HG03139 (cell line): ENCODE results near the gene MYO9A.

Experiments used
- ATAC-seq: cut with Tn5 transposase; IDR thresholded peaks from one replicate; pipeline ENCODE4 v1.9.1; 2021; ENCODE audit not compliant: unreplicated experiment

Gene MYO9A

DNA sequence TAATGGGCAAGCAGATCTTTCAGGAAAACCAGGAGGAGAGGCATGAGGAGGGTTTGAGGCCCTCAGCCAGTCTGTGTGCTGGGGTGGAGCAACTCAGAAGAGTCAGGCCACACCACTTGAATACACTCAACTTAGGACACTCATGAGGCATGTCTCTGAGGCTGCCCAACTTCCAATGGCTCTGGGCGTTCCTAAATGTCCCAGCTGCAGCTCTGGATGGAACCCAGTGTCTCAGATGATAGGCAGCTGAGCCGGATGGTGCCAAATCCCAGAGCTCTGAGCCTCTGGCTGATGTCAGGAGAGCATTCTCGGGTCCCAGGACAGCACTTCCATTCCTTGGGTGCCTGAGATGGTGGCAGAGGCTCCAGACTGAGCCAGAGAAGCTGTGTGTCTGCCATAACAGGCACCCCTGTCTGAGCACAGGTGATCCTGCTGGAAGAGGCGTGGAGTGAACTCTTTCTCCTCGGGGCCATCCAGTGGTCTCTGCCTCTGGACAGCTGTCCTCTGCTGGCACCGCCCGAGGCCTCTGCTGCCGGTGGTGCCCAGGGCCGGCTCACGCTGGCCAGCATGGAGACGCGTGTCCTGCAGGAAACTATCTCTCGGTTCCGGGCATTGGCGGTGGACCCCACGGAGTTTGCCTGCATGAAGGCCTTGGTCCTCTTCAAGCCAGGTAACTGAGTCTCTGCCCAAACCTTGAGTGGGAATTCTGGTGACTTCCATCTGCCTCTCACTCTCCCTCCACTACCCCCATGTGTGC, 304.8 kb downstream of the MYO9A start:
- no peak for ATAC-seq

DNA sequence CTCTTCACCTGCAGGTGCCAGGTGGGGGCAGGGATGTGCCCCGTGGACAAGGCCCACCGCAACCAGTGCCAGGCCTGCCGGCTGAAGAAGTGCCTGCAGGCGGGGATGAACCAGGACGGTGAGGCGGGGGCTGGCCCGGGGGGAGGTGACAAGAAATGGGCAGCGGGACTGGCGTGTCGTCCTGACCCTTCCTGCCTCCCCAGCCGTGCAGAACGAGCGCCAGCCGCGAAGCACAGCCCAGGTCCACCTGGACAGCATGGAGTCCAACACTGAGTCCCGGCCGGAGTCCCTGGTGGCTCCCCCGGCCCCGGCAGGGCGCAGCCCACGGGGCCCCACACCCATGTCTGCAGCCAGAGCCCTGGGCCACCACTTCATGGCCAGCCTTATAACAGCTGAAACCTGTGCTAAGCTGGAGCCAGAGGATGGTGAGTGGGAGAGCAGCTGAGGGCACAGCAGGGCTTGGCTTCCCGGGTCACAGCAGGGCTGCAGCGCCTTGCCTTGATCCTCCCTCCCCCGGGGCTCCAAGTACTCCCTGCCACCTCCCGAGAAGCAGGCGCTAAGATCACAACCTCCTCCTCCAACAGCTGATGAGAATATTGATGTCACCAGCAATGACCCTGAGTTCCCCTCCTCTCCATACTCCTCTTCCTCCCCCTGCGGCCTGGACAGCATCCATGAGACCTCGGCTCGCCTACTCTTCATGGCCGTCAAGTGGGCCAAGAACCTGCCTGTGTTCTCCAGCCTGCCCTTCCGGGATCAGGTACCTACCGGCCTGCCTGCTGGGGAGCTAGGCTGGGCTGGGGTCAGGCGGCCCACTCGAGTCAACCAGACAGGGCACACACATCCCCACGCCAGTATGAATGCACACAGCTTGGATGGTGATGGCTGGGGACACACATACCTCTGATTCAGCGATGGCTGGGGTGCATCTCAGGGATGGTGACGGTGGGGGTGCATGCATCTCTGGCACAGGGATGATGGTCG, 305.9 kb downstream of the MYO9A start:
- ATAC-seq, result no peak

DNA sequence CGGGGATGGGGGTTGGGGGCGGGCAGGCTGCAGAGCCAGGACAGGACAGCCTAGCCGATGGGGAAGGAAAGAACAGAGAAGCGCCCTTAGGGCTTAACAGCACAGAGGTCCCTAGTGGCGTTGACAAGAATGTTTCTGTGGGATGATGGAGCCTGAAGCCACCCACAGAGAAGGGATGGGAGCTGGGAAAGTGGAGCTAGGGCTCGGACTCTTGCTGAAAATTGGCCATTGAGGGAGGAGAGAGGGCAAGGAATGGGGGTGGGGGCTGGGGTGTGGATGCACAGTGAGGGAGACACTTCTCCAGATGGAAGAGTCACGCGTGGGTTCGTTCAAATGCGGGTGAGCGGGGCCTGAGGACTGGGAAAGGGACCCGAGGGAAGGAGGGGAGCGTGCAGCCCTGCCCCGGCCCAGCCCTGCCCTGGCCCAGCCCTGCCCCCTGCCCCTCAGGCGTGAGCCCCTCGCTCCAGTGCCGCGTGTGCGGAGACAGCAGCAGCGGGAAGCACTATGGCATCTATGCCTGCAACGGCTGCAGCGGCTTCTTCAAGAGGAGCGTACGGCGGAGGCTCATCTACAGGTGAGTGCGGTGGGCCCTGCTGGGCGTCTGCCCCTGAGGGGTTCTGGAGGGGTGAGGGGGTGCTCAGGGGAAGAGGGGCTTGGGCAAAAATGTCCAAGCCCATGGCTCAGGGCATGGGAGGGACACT, 306.8 kb downstream of the MYO9A start:
- ATAC-seq, result no peak

DNA sequence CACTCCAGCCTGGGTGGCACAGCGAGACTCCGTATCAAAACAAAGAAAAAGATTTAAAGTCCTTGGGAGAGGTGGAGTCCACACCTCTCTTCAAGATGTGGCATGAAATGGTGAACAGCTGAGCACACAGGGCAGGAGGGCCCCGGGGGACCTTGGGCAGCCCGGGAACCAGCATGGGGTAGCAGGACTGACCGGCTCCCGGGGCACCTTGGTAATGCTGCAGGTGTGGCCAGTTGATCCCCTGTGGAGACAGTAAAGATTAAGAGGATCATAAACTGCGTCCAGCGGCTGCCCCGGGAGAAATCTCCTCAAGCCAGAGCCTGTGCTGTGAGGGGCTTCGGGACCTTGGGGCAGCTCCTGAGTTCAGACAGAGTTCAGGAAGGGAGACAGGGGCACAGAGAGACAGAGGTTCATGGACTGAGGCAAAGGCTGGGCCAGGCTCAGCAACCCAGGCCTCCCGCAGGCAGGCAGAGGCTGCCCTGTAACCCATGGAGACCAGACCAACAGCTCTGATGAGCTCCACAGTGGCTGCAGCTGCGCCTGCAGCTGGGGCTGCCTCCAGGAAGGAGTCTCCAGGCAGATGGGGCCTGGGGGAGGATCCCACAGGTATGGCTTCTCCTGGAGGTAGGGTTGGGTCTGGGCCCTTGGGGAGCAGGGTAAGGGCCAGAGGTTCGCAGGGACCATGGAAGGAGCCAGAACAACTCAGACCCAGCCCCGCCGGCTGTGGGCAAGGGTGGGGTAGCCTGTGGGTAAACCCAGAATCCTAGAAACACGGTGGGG, 307.5 kb downstream of the MYO9A start, which contains the start of gene NR2E3:
Gene NR2E3 (plus strand): TSS at position 299 of the 780 bp plus-strand sequence. CDS start 190 bp downstream, at position 489.
- ATAC-seq, result no peak

DNA sequence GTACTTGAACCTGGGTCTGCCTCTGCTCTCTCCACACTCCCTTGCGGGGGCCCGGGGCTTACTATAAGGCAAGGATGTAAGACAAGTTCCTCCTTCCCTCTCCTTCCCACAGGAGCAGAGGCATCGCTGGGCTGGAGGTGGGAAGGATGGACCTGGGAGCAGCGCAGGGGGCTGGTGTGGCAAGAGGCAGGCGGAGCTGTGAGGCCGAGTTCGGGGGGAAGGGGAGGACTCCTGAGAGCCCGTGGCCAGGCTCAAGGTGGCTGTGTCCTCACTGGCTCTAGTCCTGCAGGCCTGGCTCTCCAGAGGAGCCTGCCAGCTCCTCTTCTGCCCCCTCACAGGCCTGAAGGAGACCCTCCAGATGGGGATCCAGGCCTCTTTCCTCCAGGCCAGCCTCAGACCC, 308.6 kb downstream of the MYO9A start:
- no peak for ATAC-seq

DNA sequence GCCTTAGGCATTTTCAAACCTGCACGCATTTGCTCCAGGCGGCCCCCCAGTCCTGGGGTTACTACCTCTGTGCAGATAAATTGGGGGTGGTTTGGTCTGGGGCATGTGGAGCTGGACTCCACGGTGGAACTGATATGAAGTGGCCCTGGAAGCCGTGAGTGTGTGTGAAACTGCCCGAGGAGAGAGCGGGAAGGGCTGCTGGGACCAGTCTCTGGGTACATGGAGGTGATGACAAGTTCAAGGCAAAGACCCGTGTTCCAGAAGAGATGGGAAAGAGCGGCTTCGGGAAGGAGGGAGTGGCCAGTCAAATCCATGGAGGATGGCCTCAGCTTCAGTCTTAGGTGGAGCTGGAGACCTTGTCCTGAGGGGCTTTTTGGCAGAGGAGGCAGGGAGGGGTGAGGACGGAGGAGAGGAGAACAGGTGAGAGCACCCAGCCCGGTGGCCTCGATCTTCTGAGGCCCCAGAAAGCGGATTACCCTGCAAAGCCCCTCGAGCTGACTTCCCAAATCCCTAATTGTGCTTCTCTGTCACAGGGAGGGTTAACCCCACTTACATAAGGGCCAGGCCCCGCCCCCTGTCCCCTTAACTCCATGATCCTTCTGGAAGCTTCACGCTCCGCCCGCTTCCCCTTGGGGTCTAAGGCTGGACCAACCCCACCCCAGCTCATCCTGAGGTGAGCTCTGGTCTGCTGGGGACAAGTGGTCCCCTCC, 309.5 kb downstream of the MYO9A start:
- no peak for ATAC-seq

DNA sequence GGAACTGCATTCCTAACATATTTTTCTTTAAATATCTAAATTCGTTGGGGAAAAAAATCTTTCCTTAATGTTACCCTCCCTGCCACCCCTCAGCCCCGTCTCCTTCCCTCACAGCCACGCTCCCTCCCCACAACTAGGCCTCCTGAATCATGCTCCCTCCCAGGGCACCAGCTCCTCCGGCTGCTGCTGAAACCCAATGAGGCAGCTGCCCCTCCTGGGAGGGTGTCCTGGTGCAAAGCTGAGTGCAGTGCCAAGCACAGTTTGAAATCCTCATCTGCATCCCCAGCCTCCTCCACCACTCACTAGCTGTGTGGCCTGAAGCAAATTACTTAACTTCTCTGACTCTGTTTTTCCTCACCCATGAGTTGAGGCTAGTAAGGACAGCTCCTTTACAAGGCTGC, 310.3 kb downstream of the MYO9A start:
- ATAC-seq, result no peak

DNA sequence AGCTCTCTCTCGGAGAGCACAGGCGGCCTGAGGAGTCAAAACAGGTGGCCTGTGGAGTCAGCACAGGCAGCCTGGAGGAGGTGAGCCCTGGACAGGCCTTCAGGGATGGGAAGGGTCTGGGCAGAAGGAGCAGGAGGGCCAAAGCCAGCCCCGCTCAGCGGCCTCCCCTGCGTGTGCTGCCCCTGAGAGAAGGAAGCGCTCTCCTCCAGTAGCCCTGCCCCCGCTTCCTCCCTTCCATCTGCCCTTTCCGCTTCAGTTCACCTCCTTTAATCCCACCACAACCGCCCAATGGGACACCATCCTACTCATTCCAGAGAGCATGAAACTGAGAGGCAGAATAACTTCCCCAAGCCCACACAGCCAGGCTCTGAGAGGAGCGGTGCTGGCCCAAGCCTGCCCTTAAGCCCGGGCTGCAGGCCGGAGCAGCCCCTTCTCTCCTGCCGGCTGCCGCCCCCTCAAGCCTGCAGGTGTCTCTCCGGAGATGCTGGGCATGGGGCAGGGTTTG, 310.8 kb downstream of the MYO9A start:
- ATAC-seq, result no peak

DNA sequence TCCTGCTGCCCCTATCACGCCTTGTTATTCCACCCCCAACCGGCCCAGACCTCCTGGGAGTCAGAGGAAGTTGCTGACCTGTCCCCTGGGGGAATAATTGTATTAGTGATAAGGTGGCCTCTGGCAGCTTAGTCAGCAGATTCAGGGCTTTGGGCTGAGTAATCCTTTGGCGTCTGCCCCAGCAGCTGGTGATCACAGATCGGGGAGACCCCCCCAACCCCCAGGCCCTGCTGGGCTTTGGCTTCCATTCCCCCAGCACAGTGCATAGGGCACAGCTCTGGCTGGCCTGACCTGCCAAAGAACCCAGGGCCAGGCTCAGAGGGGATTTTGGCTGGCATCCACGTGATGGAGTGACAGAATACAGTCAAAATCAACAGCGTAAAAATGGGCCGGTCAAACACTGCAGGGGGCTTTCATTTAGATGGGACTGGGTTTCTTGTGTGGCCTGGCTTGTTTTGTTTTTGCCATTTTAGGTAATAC, 311.5 kb downstream of the MYO9A start:
- ATAC-seq, result no peak

DNA sequence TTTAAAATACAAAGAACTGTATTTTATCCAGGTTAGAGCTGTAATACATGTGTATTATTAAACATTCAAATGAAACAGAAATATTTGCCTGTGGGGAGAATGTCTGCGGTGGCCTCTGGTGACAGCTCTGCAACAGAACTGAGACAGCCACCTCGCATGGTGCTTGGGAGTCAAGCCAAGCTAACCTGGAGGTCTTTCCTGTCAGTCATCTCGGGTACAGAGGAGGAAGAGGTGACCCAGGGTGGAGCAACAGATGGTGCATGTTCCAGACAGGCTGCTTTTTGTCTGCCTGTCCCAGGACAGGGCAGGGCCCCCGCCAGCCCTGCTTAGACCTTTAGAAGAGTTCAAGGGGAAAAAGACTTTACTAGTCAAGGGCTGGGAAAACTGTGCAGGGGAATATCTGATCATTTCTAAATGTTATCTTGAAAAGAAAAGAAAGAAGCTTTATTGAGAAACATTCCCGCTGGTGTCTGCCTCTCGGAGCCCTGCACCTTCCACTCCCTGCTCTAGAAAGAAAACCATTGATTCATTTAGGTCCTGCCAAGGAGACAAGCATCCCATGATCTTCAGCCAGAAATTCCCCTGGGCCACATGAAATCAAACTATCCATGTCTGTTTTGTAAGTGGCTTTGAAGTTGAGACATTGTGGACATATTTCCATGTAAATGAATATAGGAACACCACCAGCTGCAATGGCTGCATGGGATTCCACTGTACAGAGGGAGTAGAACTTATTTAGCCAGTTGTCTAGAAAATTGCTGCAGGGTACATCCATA, 313.1 kb downstream of the MYO9A start:
- no peak for ATAC-seq

DNA sequence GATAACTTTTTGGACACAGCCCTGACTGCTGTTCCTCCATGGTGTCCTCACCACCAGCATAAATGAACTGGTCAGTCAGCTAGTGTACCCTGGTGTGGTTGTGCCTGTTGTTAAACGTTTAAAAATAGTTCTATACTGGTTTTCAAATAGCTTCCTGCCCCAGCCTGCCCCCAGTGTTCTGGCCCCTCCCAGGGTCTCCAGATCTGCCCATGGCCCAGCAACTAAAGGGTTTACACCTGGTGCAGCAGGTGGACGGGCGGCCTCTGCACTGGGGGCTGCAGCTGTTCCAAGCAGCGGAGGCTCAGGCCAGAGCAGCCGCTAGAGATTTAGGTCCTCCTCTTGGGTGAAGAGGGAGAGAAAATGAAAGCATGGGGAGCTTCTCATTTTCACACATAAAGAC, 313.7 kb downstream of the MYO9A start:
- ATAC-seq, result no peak

DNA sequence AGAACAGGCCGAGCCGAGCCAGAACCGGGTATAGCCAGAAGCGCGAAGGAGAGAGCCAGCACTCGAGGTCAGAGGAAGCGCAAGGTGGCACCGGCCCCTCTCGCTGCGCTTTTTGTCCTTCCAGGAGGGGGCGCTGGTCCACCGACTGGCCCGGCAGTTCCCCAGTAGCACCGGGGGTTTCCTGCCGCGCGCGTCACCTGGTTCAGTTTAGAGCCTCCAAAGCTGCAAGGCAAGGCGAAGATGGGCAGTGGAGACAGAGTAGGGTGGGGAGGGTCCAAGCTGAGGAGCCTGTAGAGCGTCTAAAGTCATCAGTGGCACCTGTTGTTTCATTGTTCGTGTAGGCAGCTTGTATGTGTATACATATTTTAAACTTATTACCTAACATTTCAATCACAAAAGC, 315.2 kb downstream of the MYO9A start:
- ATAC-seq, result no peak

DNA sequence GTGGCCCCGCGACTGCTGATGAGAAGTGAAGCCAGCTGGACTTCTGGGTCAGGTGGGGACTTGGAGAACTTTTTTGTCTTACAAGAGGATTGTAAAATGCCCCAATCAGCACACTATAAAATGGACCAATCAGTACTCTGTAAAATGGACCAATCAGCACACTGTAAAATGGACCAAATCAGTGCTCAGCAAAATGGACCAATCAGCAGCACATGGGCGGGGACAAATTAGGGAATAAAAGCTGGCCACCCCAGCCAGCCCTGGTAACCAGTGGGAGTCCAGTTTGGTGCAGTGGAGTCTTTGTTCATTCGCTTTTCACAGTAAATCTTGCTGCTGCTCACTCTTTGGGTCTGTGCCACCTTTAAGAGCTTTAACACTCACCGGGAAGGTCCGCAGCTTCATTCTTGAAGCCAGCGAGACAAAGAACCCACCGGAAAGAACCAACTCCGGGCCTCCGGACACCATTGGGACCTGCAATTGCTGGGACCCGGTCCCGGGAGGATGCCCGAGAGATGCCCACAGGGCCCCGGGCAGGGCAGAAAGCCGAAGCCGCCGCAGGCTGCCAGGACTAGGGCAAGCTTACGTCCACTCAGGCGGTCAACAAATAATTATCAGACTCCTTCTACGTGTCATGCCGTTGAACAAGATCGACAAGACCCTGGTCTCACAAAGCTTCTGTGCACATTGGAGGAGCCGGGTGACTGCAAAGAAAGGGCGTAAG, 315.9 kb downstream of the MYO9A start:
- no peak for ATAC-seq

DNA sequence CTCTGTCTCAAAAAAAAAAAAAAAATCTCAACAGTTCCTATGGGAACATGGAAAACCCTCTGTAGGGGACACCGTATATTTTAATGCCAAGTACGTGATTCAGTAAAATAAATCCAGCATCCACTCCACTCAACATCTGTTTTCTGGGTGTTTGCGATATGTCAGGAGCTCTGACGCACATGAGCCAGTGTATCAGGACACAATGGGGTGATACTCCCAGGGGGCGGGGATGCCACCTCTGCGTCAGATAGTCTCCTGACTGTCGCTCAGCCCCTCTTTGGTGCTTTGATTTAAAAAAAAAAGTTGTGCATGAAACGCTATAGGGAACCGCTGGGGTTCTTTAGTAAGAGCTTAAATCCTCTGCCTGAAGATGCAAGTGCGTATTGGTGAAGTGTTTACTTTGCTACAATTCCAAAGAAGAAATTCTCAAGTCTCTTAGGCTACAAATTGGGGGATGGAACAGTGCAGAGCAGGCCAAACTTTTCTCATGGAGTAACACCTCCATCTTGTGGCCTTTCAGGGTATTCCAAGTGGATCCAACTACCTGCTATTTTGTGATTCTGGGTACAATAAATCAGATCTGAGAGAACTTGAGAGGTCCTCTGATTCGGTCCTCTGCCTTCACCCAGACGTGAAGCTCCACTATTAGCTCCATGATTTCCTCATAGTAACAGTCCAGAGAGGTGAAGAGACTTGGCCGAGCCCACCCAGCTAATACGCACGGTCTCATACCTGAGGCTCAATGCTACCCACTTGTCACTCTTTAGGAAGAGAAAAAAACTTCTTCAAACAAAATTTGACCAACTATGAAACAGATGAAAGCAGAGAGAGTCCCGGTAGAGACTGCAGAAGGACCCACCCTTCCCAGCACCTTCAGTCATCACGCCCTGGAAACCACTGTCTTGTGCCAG, 316.9 kb downstream of the MYO9A start:
- no peak for ATAC-seq

DNA sequence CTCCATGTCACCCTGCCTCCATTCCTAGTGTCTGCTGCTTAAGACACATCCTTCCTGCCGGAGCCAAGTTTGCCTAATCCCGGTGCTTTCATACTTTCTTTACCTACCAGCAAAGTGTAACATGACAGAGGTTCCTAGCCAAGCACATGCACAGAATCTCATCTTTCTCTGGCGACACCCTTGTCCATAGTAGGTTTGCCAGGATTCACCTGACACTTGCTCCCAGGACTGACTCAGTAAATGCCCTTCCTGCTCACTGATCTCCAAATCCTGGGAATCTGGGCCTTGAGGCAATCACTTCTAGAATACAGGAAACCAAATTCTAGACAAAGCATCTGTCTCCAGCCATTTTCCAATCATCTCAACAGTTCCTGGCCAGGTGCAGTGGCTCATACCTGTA, 317.8 kb downstream of the MYO9A start:
- ATAC-seq, result no peak

DNA sequence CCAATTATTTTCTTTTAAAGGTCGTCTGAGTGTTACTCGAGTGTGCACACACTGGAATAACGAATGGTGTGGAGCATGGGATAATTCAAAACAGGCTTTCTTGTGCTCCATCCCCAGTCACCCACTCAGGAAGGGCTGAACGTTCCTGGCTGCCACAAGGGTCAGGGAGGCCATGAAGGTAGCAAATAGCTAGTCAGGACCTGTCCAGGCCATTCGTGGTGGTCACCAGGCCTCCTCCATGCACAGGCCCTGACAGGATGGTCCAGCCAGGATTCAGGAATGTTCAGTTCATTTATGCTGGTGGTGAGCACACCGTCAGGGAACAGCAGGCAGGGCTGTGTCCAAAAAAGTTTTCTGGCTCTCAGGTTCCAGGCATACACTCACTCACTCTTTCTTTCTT, 319.3 kb downstream of the MYO9A start:
- ATAC-seq, result no peak

DNA sequence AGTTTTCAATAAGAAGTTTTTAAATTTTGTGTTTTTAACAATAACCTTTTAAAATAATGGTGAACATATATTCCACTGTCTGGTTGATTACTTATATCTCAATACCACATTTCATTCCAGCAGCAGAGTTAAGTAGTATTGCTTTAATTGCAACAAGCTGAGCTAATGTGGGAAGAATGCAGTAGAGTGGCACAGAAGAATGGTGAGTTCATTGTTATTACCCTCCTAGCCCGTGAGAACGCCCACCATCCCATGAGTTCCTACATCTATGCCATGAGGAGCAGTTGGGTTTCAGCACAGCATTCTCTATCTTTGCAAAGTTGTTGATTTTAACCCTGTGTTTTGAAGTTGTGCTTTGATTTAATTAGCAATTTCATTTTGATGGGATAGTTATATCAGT, 325.4 kb downstream of the MYO9A start:
- no peak for ATAC-seq
